GM21515 (cell line): Measurements from ENCODE around the gene AMPD3.

Experiments used
- ATAC-seq: cut with Tn5 transposase; IDR thresholded peaks from one replicate; pipeline ENCODE4 v1.9.1; 2021; ENCODE audit not compliant: unreplicated experiment

AMPD3 gene

GRCh38 chr11:10459029-10459970 lies 4.2 kb downstream of the AMPD3 start:
- ATAC-seq = peak; percentile 44

DNA sequence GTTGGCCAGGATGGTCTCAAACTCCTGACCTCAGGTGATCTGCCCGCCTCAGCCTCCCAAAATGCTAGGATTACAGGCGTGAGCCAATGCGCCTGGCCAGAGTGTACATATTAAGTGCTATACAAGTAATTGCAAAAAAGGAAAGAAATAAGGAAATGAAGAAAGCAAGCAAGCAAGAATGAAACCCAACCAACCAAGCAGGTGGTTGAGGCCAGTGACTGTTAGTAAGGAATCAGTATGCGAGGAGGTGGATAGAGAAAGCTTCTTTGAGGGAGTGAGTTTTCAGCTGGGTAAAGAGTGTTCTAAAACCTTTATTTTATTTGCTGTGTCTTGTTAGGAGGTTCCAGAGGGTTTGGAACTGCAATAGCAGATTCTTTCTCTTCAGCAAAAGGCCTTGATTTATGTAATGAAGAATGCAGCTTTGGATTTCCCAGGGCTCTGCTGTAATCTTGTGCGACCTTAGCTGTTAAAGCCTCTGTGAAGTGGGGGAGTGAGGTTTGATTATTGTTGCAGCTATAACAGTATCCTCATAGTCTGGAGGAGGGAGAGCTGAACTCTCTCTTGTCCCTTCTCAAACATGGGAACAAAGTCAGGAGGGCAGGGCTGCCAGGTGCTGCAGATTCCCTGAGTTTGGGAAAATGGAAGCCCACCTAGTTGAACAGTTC lies 5.7 kb downstream of the AMPD3 start:
- no peak for ATAC-seq

- no peak for ATAC-seq
Measured at GRCh38 chr11:10461276-10461790, 6.3 kb downstream of the AMPD3 start.

DNA sequence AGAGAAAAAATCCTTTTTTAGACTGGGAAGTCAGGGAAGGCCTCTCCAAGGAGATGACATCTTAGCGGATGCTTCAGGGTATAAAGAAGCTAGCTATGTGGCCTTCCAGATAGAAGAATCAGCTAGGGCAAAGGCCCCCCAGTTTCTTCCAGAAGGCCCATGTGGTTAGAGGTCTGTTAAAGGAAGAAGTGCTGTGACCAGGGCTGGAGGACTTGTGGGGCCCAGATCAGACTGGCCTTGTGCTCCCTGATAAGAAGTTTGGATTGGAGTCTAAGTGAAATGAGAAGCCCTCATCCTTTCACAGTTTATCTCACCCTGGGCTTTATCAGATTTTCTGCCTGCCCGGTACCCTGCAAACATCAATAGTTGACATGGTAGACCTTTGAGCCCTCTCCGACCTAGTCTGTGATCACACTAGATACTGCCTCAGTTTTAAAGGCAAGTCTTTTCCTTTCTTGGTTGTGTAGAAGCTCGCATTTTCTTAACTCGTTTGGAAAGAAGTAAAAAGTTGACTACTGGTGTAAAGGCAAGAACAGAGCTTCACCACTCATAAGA lies 7.8 kb downstream of the AMPD3 start:
- ATAC-seq = no peak

GRCh38 chr11:10473371-10473770 lies 18.3 kb downstream of the AMPD3 start:
- ATAC-seq = no peak

DNA sequence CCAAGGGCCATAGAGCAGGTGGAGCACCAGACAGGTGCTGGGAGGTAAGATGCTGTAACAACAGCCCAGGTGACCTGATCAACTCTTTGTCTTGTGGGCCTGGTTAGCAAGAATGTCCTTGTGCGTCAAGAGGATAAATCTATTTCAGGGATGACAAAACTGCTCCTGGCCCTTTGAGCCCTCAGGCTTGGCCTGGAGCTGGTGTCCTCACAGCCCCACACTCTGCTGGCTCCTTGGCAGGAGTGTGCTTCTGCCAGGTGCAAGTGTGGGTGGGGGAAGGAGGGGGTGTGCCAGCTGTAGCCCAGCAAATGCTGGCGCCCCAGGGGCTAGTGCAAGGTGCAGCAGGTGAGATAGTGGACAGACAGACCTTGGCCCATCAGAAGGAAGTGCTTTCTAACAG lies 19.5 kb downstream of the AMPD3 start:
- no peak for ATAC-seq

GRCh38 chr11:10476342-10476741 lies 21.3 kb downstream of the AMPD3 start:
- no peak for ATAC-seq

DNA sequence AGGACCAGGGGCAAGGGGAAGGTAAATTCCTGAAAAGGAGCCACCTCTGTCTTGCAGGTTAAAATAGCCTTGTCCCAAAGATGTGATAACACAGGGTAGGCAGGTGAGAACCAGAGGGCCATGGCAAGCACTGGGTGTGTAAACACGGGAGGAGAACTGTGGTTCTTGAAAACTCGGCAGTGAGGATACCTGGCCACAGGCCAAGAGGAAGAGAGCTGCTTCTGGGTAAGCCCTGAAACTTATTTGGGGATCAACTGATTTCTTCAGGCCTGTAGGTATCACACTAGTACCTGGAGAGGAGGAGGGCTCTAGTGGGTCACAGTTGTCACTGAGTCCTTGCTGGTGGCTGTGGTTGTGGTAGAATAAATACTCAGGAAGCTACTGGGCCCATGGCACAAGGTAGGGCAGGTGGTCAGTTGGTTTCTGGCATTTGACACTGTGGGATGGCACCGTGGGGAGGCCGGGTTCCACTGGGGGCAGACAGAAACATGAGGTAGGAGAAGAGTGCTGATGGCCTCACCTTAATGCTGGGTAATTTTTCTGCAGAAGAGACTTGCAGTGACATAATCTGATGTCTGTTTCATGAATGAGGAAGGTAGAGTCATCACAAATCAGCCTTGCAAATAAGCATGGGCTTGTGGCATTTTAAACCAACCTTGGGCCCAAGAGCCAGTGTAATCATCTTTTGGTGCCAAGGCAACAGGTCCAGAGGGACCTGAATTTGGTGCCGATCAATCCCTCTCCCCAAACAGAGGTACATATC lies 22.0 kb downstream of the AMPD3 start:
- no peak for ATAC-seq

DNA sequence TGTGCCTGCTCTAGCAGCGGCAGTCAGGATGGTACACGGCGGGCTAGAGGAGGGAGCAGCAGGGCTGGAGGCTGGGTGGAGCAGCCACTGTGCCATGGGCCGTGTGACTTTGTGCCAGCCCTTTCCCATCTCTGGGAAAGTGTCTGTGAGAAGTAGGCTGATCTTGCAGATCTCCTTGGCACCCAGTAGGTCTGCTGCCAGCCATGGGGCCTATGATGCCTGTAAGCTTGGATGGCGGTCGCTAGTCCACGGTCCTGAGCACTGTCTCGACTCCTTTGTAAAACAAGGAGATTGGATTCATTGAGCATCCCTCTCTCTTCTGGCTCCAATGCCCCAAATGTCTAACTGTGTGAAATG lies 22.6 kb downstream of the AMPD3 start:
- no peak for ATAC-seq

- ATAC-seq = no peak
Measured at GRCh38 chr11:10478066-10478465, 23.0 kb downstream of the AMPD3 start.

- ATAC-seq = no peak
Measured at GRCh38 chr11:10478574-10479550, 23.8 kb downstream of the AMPD3 start.

- ATAC-seq = no peak
Measured at GRCh38 chr11:10480026-10480425, 25.0 kb downstream of the AMPD3 start.

- no peak for ATAC-seq
Measured at GRCh38 chr11:10480760-10481159, 25.7 kb downstream of the AMPD3 start.

DNA sequence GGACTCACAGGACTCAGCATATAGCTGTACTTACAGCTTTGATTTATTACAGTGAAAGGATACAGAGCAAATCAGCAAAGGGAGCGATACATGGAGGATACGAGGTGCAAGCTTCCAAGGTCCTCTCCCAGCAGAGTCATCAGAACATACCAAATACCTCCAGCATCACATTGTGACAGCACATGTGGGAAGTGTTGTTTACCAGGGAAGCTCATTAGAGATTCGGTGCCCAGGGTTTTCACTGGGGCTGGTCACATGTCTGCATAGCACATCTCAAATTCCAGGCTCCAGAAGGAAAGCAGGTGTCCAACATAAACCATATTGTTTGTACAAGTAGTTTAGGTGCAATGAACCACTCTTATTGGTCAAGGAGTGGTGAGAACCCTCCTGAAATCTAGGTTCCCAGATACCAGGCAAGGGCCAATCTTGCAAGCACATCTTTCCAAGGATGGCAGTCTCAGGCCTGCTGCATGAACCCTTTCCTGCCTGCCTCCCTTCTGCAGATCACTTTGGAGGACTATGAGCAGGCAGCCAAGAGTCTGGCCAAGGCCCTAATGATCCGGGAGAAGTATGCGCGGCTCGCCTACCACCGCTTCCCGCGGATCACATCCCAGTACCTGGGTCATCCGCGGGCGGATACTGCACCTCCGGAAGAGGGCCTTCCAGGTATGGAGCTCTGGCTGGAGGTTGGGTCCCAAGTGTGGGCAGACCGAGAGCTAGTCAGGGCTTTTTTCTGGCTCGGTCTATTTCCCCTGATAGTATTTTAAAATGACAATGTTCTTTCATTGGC lies 26.7 kb downstream of the AMPD3 start:
- no peak for ATAC-seq

DNA sequence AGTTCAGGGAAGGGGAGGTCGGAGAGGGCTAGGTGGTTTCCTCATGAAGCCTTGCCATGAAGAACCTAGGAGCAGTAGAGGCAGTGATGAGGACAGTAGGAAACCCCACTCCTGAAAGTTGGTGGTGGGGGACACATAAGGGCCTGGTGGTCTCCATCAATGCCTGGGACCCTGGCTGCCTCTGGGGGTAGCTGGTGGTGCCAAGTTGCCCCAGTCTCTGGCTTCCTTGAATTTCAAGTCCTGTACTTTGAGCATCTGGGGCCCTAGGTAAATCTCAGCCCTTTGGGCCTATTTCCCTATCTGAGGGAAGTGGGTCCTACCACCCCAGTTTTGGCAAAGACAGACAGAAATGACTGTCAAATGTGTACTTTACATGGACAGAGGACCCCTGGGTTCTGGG lies 28.1 kb downstream of the AMPD3 start:
- ATAC-seq = no peak

- no peak for ATAC-seq
Measured at GRCh38 chr11:10483584-10483983, 28.5 kb downstream of the AMPD3 start.

GRCh38 chr11:10484461-10485180 lies 29.6 kb downstream of the AMPD3 start:
- no peak for ATAC-seq

DNA sequence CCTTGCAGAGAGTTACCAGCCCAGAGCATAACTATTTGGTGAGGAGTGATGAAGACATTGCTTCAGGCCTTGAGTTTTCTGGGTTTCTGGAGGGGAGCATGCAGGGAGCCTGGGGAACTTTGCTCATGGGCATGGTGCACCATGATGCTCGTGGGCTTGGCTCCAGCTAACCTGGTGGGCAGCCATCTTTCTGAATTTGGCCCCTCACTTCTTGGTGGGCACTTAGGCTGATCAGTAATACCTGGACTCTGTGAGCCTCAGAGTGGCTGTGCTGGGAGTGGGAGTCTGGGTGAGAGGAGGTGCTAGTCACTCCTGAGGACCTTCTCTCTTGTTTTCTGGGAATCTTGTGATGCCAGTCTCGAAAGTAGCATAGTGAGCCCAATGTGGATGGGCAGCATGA lies 30.6 kb downstream of the AMPD3 start:
- ATAC-seq = no peak
